Thymus (tissue), 11 donors: Measurements from ENCODE around the gene HELZ. TPM values are rescaled to one million over a fixed set of nuclear protein-coding genes. Genes with fewer than 3 reads are reported as not detected.

ENCODE experiments used
- DNase-seq, 9 donors: peaks; one replicate each; pipeline ENCODE4 v3.0.0-alpha.2; 2013; ENCODE audit warnings: low spot score in 9 of 9, low read depth in 6 of 9, missing footprints in 1 of 9
- H3K27ac ChIP-seq, 2 donors: one replicate each; pipeline ENCODE4 v1.5.1; 2013; ENCODE audit warnings: control low read depth in 1 of 2, low read depth in 1 of 2, low read length in 1 of 2, mild to moderate bottlenecking in 1 of 2, moderate library complexity in 1 of 2
- H3K27me3 ChIP-seq, 2 donors: one replicate each; pipeline ENCODE4 v1.5.1; 2013; ENCODE audit warnings: low read length in 1 of 2; ENCODE audit not compliant: control insufficient read depth in 2 of 2, insufficient read depth in 1 of 2
- H3K36me3 ChIP-seq, 2 donors: one replicate each; pipeline ENCODE4 v1.5.1; 2013; ENCODE audit warnings: low read length in 1 of 2, mild to moderate bottlenecking in 1 of 2, moderate library complexity in 1 of 2; ENCODE audit not compliant: control insufficient read depth in 2 of 2, insufficient read depth in 2 of 2
- H3K4me1 ChIP-seq, 2 donors: one replicate each; pipeline ENCODE4 v1.5.1; 2013; ENCODE audit warnings: low read length in 2 of 2; ENCODE audit not compliant: control insufficient read depth in 2 of 2, insufficient read depth in 2 of 2
- H3K4me3 ChIP-seq, 2 donors: one replicate each; pipeline ENCODE4 v1.5.1; 2013; ENCODE audit warnings: low read length in 2 of 2, control low read depth in 1 of 2, mild to moderate bottlenecking in 1 of 2
- H3K9me3 ChIP-seq, 2 donors: one replicate each; pipeline ENCODE4 v1.5.1; 2013; ENCODE audit warnings: low read length in 1 of 2, mild to moderate bottlenecking in 1 of 2; ENCODE audit not compliant: control insufficient read depth in 2 of 2, insufficient read depth in 1 of 2
- WGBS: extraction: QIAGEN DNeasy Blood & Tissue Kit; methylation state at CpG from one replicate; pipeline ENCODE4 v1.1.7; 2013; 5-methylcytosine and 5-hydroxymethylcytosine counted together
- polyA plus RNA-seq: library from polyadenylated mRNA; stranded (reverse); fragments of 200-250 nt; gene quantifications from one replicate; pipeline ENCODE4 v1.2.3, GENCODE V29; 2013
- total RNA-seq: library from RNA; stranded (reverse); fragments of 120-200 nt; gene quantifications from one replicate; pipeline ENCODE4 v1.2.4, GENCODE V29; 2013
- donor health status: healthy.

The HELZ gene
- total and polyA plus RNA-seq, 2 donors, result 8.2 to 27.5 TPM

GRCh38 chr17:67245694-67246402 lies 852 bp upstream of the HELZ start:
- Histone ChIP-seq H3K27me3 (peaks cover 5 to 13% of the 10 kb centered on the region in 2 donors), H3K4me3 (peak overlapping the region; percentile 85 to 100), H3K27ac (peak overlapping the region; percentile 64 to 80), H3K36me3 (peaks cover 0 to 7% of the 10 kb centered on the region in 2 donors), H3K4me1 (peaks cover 5 to 10% of the 10 kb centered on the region in 2 donors), H3K9me3 (peaks cover 0 to 4% of the 10 kb centered on the region in 2 donors)
- 2% methylated on average over 75 of the region's 75 CpGs for WGBS
- DNase-seq, result peak in 2 of 9 donors; percentile 38 to 57

GRCh38 chr17:67244431-67245072 lies 444 bp downstream of the HELZ start:
- DNase-seq, result peak in 2 of 9 donors; percentile 30 to 47
- Histone ChIP-seq H3K4me3 (peak overlapping the region; percentile 85 to 100), H3K4me1 (peaks cover 5 to 10% of the 10 kb centered on the region in 2 donors), H3K27me3 (peaks cover 5 to 13% of the 10 kb centered on the region in 2 donors), H3K36me3 (peaks cover 1 to 15% of the 10 kb centered on the region in 2 donors), H3K27ac (peak overlapping the region; percentile 83 to 88), H3K9me3 (peaks cover 0 to 4% of the 10 kb centered on the region in 2 donors)
- WGBS, result under 1% methylated on average over 47 of the region's 47 CpGs

- Histone ChIP-seq H3K9me3 (peaks cover 0 to 4% of the 10 kb centered on the region in 2 donors), H3K27me3 (peaks cover 5 to 13% of the 10 kb centered on the region in 2 donors), H3K27ac (no peak overlapping the region), H3K4me3 (no peak overlapping the region), H3K36me3 (peaks cover 10 to 24% of the 10 kb centered on the region in 2 donors), H3K4me1 (peaks cover 5 to 10% of the 10 kb centered on the region in 2 donors)
- DNase-seq, result no peak
- 96% methylated on average over 5 of the region's 5 CpGs for WGBS
Observed at GRCh38 chr17:67243284-67243683, 1.7 kb downstream of the HELZ start.

- H3K27me3 ChIP-seq, result peaks cover 5 to 12% of the 10 kb centered on the region in 2 donors
- H3K36me3 ChIP-seq, result peaks cover 23 to 38% of the 10 kb centered on the region in 2 donors
- H3K27ac ChIP-seq, result no peak overlapping the region
- WGBS, result 90% methylated on average over 7 of the region's 7 CpGs
- H3K4me3 ChIP-seq, result no peak overlapping the region
- H3K4me1 ChIP-seq, result peaks cover 5 to 10% of the 10 kb centered on the region in 2 donors
- peak in 1 of 9 donors; percentile 27 for DNase-seq
- H3K9me3 ChIP-seq, result peaks cover 0 to 4% of the 10 kb centered on the region in 2 donors
Observed at GRCh38 chr17:67241719-67242341, 3.2 kb downstream of the HELZ start.

GRCh38 chr17:67239597-67239996 lies 5.4 kb downstream of the HELZ start:
- no peaks in the 10 kb centered on the region for H3K27me3 ChIP-seq
- peaks cover 0 to 3% of the 10 kb centered on the region in 2 donors for H3K4me1 ChIP-seq
- 96% methylated on average over 3 of the region's 3 CpGs for WGBS
- no peak for DNase-seq
- peaks cover 34 to 49% of the 10 kb centered on the region in 2 donors for H3K36me3 ChIP-seq
- H3K4me3 ChIP-seq, result no peak overlapping the region
- H3K9me3 ChIP-seq, result no peaks in the 10 kb centered on the region
- H3K27ac ChIP-seq, result no peak overlapping the region

DNA sequence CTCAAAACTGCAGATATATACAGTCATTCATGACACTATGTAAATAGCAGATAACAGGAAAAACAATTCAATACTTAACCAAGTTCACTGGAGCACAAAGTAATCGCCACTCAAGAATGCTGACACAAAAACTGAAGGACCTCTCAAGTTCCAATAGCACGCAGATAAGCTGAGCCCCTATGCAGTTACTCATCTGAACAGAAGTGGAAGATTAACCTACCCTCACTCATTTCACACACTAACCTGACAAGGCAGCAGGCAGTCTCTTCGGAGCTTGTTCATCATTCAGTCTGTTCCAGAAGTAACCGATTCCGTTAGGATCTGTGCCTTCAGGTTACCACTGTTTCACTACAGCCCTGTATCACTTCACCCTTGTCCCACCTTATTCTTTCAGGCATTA lies 6.0 kb downstream of the HELZ start:
- 96% methylated on average over 5 of the region's 5 CpGs for WGBS
- Histone ChIP-seq H3K36me3 (peaks cover 39 to 53% of the 10 kb centered on the region in 2 donors), H3K9me3 (no peaks in the 10 kb centered on the region), H3K4me1 (peaks cover 0 to 3% of the 10 kb centered on the region in 2 donors), H3K4me3 (no peak overlapping the region), H3K27me3 (no peaks in the 10 kb centered on the region), H3K27ac (no peak overlapping the region)
- no peak for DNase-seq

GRCh38 chr17:67232441-67232840 lies 12.6 kb downstream of the HELZ start:
- WGBS, result 98% methylated on average over 2 of the region's 2 CpGs
- no peaks in the 10 kb centered on the region for H3K4me1 ChIP-seq
- H3K36me3 ChIP-seq, result peaks cover 26 to 50% of the 10 kb centered on the region in 2 donors

DNA sequence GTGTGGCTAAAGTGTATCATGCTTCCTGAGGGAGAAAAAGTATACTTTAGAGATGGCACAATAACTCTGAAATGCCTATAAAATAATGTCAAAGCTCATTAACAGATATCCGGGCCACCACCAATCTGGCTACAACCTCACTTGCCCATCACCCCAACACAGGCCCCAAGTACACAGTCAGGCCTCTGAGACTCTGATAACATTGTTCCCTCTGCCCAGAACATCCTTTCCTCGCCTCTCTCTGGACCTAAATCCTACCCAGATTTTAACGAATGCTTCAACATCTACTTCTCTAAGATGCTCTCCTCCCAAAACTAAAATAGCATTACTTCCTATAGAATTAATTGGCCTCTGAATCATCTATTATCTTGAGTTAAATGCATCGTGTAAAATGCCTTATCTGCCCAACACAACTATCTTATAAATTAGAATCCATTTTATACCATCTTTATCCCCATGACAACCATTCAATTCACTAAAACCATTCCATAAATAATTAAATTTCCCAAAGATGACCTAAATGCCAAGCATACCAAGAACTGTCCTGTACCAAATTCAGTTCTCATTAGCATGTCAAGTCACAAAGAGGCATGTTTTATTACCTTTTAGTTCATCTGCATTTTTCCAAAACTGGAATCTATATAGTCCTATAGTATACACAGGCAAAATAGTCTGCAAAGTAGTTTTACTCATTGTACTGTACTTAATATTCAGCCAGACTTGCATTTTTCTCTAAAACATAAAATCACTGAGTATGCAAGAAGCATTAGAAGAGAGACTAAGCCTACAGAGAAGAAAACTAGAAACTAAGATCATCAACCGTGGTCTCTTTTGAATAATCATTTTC lies 15.7 kb downstream of the HELZ start:
- WGBS, result 98% methylated on average over 5 of the region's 5 CpGs
- H3K4me1 ChIP-seq, result peaks cover 0 to 2% of the 10 kb centered on the region in 2 donors
- H3K36me3 ChIP-seq, result peaks cover 9 to 41% of the 10 kb centered on the region in 2 donors
- no peak overlapping the region for H3K27ac ChIP-seq
- H3K27me3 ChIP-seq, result no peaks in the 10 kb centered on the region
- no peaks in the 10 kb centered on the region for H3K9me3 ChIP-seq
- H3K4me3 ChIP-seq, result no peak overlapping the region
- no peak for DNase-seq

More at GRCh38 chr17:67232441-67232840, 12.6 kb downstream of the HELZ start:
- H3K27ac ChIP-seq, result no peak overlapping the region
- H3K4me3 ChIP-seq, result no peak overlapping the region
- no peak for DNase-seq
- H3K9me3 ChIP-seq, result no peaks in the 10 kb centered on the region
- no peaks in the 10 kb centered on the region for H3K27me3 ChIP-seq
